ENCODE results near the gene TSPEAR.
"Not testable (repeated sequence)": the region's sequence is repeated elsewhere in the genome, so short reads cannot be mapped to it uniquely, and the experiment has no call there.

TSPEAR gene

DNA sequence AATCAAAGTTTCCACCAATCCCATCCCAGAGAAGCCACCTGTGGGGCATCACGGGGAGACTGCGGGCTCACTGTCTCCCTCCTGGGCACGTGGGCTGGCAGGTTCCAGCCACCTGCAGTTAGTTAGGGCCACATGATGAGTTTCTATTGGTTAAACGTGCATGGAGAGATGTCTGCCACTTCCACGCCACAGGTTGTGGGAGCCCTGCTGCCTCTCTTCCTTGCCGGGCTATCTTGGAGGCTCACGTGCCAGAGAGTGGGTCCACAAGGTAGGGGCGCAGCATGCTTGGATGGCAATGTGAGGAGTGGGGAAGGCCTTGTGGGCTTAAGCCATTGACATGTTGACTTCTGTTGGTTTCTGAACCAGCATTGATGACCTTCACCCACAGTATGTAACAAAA, 107.5 kb downstream of the TSPEAR start:
- DNase-seq (ENCODE audit: low read depth in 2 of 2) = no peak

DNA sequence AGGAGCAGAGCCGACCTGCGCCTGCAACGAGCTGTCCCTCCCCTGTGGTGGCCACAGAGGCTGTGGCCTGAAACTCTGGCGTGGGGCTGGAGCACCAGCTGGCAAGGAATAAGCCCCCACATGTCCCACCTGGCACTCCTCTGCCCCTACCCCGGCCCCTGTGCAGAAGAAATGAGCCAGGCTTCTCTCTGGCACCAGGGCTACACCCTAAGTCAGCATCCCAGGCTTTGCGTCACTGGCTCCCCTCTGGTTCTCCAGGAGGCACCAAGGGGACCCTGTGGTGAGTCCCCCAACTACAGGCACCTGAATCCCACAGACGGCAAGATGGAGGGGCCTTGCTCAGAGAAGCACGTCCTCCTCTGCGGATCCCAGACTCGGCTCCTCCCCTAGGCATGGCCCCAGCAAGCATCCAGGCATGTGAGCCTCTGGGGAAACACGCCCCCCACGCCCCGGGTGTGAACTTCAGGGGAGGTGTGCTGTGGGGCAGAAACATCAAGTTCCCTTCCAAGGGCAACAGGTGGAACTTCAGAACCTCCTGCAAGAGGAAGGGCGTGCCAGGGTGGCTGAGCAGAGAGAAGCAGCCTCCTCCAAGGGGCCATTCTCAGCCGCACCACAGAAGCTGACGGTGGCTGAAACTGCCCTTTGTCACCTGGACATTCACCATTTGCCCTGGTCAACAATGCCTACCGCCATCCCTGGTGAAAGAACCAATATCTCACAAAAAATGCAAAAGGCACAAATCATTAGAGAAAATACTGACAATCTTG, 108.1 kb downstream of the TSPEAR start:
- no peak for DNase-seq (ENCODE audit: low read depth in 2 of 2)

- DNase-seq (ENCODE audit: low read depth in 2 of 2) = no peak
Measured at GRCh38 chr21:44602463-44602850, 108.9 kb downstream of the TSPEAR start.

- no peak for DNase-seq (ENCODE audit: low read depth in 2 of 2)
Measured at GRCh38 chr21:44601596-44602462, 109.5 kb downstream of the TSPEAR start.

DNA sequence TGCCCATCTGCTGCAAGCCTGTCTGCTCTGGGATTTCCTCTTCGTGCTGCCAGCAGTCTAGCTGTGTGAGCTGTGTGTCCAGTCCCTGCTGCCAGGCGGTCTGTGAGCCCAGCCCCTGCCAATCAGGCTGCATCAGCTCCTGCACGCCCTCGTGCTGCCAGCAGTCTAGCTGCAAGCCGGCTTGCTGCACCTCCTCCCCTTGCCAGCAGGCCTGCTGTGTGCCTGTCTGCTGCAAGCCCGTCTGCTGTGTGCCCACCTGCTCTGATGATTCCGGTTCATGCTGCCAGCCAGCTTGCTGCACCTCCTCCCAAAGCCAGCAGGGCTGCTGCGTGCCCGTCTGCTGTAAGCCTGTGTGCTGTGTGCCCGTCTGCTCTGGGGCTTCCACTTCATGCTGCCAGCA, 110.3 kb downstream of the TSPEAR start:
- DNase-seq (ENCODE audit: low read depth in 2 of 2) = not testable (repeated sequence)

DNA sequence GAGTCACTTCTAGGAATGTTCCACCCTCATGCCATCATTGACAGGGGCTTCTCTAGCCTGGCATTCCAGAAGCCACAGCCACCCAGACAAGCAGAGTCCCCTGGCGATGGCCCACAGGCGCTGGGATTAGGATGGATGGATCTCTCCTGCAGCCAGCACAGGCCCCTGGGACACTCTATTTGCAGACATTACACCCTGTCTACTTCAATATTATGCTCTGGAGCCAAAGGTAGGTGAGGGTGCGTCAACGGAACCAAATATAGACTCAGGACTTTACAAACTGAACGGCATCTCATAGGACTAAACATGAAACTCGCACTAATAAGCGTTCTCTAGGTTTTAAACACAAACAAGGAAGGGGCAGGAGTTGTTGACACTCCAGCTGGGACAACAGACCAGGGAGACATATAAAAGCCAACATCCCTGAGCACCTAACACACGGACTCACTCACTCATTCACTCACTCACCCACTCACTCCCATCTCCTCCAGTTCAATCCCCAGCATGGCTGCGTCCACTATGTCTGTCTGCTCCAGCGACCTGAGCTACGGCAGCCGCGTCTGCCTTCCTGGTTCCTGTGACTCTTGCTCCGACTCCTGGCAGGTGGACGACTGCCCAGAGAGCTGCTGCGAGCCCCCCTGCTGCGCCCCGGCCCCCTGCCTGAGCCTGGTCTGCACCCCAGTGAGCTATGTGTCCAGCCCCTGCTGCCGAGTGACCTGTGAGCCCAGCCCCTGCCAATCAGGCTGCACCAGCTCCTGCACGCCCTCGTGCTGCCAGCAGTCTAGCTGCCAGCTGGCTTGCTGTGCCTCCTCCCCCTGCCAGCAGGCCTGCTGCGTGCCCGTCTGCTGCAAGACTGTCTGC, 111.0 kb downstream of the TSPEAR start, which contains the start of gene KRTAP10-7:
Gene KRTAP10-7 (plus strand): TSS at position 480 of the 861 bp plus-strand sequence. CDS start 25 bp downstream, at position 505.
- DNase-seq (ENCODE audit: low read depth in 2 of 2) = not testable (repeated sequence)

- no peak for DNase-seq (ENCODE audit: low read depth in 2 of 2)
Measured at GRCh38 chr21:44599264-44600029, 111.9 kb downstream of the TSPEAR start.

- no peak for DNase-seq (ENCODE audit: low read depth in 2 of 2)
Measured at GRCh38 chr21:44598061-44598460, 113.3 kb downstream of the TSPEAR start.

DNA sequence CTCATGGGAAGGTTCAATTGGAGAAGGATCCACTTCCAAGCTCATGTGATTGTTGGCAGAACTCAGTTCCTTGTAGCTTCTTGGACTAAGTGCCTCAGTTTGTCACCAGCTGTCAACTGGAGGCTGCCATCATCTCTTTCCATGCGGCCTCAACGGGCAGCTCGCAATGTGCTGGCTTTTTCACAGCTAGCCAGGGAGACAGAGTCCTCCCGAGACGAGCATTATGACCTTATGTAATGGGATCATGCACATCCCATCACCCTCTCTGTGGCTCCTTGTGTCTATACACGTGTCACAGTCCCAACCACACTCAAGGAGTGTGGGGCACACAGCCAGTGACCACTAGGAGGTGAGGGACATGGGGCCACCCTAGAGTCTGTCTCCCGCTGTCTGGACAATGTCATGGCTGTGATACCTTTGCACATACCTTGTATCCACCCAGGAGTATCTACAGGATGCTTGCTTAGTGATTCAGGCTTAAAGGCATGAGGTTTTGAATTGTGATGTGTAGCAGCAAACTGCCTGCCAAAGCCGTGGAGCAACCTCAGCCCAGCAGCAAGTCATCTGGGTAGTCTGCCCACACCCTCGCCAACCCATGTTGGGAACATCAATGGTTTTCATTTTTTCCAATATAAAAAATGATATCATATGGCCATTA, 115.2 kb downstream of the TSPEAR start:
- no peak for DNase-seq (ENCODE audit: low read depth in 2 of 2)

DNA sequence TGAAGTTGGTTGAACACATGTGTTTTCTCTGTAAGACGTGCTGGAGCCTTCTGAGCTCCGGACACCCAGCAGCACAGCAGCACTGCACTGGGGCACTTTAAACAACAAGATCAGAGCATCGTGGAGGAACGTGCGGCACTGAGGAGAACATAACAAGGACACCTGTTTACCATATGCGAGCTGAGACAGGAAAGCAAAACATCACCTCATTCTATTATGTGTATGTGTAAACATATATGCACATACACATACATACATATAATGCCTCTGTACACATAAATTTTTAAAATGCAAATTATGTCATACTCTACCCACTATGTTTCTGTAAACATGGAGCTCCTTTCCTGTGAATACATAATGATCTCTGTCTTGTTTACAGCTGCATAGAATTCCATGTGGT, 115.8 kb downstream of the TSPEAR start:
- DNase-seq (ENCODE audit: low read depth in 2 of 2) = no peak

- DNase-seq (ENCODE audit: low read depth in 2 of 2) = no peak
Measured at GRCh38 chr21:44594406-44594916, 116.9 kb downstream of the TSPEAR start.

DNA sequence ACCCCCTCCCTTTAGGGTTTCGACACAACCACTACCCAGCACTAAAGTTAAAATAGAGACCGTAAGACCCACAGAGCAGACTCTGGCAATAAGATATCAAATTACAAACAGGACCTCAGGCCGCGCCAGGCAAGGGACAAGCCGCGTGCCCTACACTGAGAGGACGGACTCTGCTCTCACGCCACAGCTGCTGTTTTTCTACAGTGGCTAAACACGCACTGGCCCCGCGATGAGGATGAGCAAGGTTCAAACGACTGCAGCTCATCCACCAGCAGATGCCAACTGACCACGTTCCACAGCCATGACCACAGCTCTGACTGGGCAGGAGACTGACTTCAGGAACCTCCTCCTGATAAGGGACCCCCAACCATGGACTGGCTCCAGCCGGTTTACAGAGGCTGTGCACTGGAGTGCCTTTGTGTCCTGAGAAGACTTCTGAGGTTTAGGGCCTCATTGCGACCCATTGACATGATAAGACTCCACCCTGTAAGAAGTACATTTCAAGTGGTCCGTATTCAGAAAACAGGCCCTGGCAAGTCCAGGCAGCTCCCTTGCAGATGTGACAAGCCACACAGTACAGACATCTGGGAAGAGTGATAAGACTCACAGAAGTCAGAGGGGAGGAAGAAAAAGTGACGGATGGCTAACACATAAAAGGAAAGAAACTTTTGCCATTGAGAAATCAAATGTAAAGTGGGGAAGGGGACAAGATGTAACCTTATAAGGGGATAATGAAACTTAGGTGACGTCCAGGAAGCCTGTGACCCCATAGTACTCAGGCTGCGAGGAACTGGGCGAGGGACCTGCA, 117.6 kb downstream of the TSPEAR start:
- no peak for DNase-seq (ENCODE audit: low read depth in 2 of 2)

DNA sequence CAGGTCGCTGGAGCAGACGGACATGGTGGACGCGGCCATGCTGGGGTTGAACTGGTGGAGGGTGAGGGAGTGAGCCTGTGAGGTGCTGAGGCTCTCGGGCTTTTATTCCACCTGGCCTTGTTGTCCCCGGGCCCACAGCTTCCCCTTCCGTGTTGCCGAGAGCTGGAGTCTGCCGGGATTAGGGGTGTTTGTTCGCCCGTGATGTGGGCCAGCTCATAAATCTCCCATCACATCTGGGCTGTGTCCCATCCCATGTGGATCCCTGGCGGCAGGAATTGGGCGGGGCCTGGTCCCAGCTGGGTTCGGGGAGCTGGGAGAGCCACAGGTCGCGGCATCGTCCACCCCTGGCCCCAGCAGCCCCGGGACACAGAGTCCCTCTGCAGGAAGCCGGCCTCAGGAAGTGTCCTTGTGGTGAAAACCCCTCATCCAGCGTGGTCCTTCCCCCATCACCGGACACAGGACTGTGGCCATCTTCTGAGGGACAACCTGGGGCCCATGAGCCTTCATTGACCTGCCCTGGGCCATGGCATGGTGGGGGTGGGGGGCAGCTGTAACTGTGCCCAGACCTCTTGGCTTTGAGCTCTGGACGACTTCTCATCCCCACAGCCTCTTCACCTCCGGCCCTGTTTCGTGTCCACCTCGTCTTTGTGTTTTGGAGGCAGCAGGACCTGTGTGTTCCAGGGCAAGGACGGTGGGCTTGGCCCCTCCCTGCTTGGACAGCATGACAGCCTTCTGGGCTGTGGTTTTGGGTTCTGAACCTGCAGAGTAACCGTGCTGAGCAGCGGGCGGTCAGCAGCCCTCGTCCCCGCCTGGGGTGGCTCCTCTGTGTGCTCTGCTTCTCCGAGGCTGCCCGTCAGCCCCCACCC, 118.7 kb downstream of the TSPEAR start, which contains the start of gene KRTAP10-6:
Gene KRTAP10-6 (minus strand): TSS at position 60 of the 866 bp plus-strand sequence. CDS start 21 bp downstream, at position 39.
- no peak for DNase-seq (ENCODE audit: low read depth in 2 of 2)

GRCh38 chr21:44591801-44592130, 119.6 kb downstream of the TSPEAR start:
- DNase-seq (ENCODE audit: low read depth in 2 of 2) = not testable (repeated sequence)

GRCh38 chr21:44590897-44591800, 120.2 kb downstream of the TSPEAR start:
- DNase-seq (ENCODE audit: low read depth in 2 of 2) = not testable (repeated sequence)

GRCh38 chr21:44590311-44590721, 121.1 kb downstream of the TSPEAR start:
- no peak for DNase-seq (ENCODE audit: low read depth in 2 of 2)

- no peak for DNase-seq (ENCODE audit: low read depth in 2 of 2)
Measured at GRCh38 chr21:44589586-44590305, 121.6 kb downstream of the TSPEAR start.
